Right forelimb (tissue), 1 donor: Measurements from ENCODE around the gene S1PR2.
A peak's percentile ranks its signal among the peaks of the same experiment; 100 is the strongest.
"Not testable (repeated sequence)": the region's sequence is repeated elsewhere in the genome, so short reads cannot be mapped to it uniquely, and the experiment has no call there.

Source experiments
- DNase-seq: peaks from one replicate; pipeline ENCODE4 v3.0.0-alpha.2; 2018

The S1PR2 gene

DNA sequence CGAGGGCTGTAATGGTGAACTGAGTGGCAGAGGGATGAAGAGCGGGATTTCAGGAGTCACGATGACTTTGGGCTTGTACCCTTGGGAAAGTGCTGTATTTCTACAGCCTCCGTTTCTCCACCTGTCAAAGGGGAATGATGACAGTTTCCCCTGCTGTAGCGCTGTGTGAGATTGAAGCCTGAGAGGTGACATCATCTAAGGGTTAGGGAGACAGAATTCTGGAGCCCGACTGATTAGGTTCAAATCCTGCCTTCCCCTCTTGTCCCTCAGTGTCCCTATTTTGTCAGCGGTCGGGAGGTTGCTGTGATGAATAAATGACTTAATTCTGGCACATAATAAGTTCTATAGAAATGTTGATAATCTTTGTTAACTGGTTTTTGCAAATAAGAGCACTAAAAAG, 21.6 kb upstream of the S1PR2 start:
- DNase-seq: no peak

DNA sequence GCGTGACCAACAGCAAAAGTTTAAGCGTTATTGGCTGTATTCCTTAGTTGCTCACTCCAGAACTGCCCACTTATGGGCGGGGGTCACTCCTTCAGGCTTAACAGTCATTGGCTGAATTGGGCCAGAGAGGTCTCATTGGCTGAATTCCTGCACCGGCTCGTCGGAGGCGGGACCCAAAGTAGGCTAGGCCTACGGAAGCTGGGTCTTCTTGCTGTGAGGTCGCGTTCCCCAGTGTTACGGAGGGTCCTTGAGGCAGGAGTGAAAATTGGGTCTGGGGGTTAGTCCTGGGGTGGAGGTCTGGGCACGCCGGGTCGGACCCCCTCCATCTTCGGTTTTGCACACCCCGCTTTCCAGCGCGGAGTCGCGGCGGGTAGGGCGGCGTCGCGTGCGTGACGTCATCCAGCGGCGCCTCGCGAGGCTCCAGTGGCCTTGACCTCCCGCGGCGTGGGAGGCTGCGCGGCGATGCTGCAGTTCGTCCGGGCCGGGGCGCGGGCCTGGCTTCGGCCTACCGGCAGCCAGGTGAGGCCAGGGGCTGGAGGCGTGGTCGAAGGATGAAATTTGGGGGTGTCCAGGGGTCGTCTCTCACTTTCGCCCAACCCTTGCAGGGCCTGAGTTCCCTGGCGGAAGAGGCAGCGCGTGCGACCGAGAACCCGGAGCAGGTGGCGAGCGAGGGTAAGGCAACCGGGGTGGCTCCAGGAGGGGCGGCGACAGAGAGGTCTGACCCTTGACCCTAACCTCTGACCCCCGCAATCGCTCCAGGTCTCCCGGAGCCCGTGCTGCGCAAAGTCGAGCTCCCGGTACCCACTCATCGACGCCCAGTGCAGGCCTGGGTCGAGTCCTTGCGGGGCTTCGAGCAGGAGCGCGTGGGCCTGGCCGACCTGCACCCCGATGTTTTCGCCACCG, 20.9 kb upstream of the S1PR2 start, which contains the start of gene MRPL4:
Gene MRPL4 (plus strand): TSS at position 423 of the 903 bp plus-strand sequence. CDS start 40 bp downstream, at position 463.
- DNase-seq: peak; percentile 96

DNA sequence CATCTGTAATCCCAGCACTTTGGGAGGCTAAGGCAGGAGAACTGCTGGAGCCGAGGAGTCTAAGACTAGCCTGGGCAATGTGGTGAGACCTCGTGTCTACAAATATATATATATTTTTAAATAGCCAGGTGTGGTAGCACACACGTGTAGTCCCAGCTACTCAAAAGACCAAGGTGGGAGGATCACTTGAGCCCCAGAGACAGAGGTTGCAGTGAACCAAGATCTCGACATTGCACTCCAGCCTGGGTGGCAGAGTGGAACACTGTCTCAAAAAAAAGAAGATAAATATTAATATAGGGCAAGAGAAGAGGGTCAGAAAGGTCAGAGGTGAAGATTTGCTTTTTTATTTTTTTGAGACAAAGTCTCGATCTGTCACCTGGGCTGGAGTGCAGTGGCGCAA, 15.4 kb upstream of the S1PR2 start:
- no peak for DNase-seq

DNA sequence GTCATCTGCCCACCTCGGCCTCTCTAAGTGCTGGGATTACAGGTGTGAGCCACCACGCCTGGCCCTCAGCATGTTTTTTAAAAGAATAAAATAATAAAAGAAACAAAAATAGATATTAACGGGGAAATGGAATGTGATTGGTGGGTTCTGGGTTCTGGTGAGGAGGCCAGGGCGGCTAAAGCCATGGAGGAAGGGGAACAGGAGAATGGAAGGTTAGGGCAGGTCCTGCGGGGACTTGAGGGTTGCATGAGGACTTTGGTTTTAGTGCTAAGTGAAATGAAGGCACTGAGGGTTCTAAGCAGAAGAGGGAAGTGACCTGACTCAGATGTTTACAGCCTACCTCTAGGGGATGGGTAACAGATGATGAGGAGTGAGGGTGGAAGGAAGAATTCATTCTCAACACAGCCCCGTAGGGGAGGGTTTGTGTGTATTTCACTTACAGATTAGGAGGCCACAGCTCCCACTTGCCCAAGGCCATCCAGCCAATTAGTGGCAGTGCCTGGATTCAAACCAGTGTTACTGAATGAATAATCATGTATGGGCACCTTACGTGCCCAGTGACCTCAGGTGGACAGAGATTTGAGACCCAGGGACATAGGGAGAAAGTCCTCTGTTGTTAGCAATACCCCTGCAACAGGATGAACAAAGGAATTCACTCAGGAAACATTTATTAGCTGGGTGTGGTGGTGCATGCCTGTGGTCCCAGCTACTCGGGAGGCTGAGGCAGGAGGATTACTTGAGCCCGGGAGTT, 14.2 kb upstream of the S1PR2 start:
- DNase-seq: no peak

DNA sequence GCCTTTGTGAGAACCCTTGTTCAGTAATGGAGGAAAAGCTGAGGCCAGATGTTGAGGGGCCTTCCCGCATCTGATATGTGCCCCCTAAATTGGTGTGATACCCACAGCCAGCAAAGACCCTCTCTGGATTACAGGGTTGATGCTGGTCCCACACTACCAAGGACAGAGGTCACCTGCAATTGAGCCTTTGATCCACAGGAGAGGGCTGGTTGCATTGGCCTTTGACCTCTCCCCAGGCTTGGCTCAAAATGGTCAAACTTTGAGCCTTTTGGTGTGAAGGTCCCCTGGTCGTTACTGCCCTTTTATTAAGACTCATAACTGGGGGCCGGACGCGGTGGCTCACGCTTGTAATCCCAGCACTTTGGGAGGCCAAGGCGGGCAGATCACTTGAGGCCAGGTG, 12.5 kb upstream of the S1PR2 start:
- DNase-seq: no peak

DNA sequence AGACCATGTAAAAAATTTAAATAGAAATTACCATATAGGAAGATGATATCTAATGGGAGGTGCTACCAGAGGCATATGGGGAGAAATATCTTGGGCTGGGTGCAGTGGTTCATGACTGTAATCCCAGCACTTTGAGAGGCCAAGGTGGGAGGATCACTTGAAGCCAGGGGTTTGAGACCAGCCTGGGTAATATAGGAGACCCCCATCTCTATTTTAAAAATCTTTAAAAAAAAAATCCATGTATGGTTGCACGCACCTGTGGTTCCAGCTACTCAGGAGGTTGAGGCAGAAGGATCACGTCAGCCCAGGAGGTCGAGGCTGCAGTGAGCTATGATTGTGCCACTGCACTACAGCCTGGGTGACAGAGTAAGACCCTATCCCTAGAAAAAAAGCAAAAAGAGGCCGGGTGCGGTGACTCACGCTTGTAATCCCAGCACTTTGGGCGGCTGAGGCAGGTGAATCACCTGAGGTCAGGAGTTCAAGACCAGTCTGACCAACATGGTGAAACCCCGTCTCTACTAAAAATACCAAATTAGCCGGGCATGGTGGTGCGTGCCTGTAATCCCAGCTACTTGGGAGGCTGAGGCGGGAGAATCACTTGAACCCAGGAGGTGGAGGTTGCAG, 10.8 kb upstream of the S1PR2 start:
- DNase-seq: not testable (repeated sequence)

DNA sequence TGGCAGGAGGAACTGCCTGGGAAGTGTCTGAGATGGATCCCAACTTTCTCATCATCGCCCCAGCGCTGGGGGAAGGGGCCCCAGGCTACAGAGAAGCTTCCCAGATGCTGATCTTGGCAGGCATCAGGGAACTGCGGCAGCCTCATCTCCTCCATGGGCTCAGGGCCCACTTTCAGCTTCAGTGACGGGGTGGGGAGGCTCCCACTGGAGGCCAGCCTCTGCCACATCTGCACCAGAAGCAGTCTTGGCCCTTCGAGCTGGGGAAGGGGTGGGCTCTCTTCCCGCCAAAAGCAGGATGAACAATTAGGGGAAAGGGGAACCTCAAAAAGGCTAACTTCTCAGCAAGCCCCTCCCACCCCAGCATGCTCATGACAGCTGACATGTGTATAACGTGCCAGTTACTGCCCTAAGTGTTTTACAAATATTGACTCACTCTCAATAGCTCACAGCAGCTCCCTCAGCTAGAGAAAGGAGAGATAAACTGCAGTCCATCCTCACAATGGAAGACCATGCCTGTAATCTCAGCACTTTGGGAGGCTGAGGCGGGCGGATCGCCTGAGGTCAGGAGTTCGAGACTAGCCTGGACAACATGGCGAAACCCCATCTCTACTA, 7.1 kb upstream of the S1PR2 start:
- peak; percentile 90 for DNase-seq

DNA sequence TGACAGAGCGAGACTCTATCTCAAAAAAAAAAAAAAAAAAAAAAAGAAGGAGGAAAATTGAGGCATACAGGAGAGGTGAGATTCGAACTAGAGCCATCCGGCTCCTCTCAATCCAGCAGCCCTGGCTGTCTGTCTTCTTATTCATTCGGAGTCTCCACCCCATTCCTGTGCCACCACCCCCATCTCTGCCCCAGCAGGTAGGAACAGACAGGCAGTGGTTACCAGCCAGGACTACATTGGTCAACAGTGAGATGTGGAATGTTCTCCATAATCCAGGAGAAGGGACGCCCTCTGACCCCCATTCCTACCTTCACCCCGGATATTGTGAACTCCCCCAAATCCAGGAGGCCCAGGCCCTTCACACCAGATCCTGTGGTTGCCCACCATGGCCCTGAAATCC, 6.6 kb upstream of the S1PR2 start:
- DNase-seq: no peak

DNA sequence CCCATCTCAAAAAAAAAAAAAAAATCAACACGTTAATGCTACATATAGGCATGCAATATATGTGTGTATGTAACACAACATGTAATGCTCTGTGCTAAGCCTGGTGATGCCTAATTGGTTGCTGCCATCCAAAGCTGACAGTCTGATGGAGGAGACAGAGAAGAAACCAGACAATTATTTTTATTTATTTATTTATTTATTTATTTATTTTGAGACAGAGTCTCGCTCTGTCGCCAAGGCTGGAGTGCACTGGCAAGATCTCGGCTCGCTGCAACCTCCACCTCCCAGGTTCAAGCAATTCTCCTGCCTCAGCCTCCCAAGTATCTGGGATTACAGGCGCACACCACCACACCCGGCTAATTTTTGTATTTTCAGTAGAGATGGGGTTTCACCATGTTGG, 4.3 kb upstream of the S1PR2 start:
- not testable (repeated sequence) for DNase-seq

DNA sequence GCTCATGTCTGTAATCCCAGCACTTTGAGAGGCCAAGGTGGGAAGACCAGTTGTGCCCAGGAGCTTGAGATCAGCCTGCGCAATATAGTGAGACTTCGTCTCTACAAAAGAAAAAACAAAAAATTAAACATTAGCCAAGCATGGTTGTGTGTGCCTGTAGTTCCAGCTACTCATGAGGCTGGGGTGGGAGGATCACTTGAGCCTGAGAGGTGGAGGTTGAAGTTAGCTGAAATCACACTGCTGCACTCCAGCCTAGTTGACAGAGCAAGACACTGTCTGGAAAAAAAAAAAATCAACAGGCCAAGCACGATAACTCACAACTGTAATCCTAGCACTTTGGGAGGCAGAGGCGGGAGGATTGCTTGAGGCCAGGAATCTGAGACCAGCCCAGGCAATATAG, 3.9 kb upstream of the S1PR2 start:
- DNase-seq: no peak

DNA sequence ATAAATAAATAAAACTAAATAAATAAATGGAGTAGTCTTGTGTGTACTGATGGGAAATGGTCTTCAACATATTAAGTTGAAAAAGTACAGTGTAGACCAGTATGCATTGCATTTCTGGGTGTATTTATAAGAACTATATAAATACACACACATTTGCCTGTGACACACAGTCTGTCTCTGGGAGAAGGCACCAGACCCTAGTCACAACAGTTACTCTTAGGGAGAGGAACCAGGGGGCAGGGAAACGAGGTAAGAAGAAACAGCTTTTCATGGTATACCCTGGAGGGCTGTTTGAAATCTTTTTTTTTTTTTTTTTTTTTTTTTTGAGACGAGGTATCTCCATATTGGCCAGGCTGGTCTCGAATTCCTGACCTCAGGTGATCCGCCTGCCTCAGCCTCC, 2.8 kb upstream of the S1PR2 start:
- no peak for DNase-seq

DNA sequence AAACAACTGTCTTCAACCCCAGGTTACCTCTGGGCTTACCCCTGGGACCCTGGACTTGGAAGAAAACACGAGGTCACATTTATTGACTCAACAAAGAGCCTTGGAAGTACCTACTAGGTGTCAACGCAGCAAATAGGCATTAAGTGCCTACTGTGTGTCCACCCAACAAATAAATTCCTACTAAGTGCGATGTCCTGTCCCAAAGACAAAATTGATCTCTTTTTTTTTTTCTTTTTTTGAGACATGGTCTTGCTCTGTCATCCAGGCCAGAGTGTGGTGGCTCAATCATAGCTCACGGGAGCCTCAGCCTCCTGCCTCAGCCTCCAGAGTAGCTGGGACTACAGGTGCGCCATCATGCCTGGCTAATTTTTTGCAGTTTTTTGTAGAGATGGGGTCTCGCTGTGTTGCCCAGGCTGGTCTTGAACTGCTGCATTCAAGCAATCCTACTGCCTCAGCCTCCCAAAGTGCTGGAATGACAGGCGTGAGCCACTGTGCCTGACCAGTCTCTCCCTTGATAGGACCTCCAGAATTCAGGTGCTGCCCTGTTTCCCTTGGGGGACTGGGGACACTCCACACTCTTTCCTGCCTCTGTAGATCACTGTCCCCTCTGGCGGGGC, 589 bp upstream of the S1PR2 start:
- DNase-seq: no peak

DNA sequence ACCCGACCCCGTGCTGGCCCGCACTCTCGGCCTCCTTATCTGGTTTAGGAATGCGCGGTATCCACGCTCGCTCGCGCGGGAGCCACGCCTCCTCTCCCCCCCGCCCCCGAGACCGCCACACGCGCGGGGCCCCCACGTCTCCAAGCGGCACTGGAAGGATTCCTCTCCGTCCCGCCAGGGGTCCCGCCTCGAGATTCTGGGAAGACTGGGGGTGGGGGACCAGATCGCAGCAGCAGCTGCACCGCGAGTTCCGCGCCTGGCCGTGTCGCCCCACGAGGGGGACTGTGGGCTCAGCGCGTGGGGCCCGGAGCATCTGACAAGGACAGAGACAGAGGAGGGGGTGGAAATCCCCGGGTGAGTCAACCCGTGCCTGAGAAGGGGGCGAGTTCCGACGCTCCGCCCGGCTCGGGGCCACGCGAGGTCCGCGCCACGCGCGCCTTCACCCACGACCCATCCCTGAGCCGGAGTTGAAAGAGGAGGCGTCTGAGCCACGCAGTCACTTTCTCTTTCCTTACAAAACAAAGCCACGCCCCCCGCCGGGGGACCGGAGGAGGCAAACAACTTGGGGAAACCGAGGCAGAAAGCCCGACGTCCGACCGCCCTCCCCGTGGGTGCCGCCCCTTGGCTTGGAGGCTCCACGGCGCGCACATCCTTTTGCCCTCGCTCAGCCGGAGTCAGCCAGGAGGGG, 814 bp downstream of the S1PR2 start:
- DNase-seq: peak; percentile 74

DNA sequence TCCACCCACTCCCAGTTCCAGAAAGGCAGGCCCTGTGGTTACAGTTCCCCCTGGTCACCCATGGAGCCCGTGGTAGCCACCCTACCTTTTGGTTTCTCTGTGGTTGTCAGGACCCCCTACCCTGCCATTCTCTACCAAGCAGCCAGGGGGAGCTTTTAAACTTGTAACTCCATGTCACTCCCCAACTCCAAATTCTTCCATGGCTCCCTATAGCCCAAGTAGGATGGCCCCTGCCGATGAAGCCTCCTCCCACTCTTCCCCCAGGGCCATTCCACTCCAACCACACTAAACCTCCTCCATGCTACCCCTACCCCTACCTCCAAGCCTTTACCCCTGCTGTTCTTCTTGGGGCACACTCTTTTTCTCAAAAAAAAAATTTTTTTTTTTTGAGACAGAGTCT, 2.2 kb downstream of the S1PR2 start:
- DNase-seq: no peak

DNA sequence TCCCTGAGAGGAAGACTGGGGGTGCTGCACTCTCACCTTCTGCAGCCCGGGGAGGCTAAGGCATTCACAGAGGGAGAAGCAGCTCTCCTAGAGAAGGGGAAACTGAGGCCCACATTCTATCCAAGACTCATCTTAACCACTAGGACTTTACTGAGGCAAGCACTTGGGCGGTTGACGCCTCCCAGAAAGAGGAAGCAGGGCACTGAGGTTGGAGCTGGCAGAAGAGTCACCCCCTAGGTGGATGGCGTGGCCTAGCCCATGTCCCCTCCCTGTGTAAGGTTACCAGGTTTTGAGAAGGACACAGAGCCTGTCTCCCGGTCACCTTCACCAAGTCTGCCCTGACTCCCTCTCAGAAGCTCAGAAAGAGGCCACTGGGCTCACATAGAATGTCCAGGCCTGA, 2.7 kb downstream of the S1PR2 start:
- DNase-seq: no peak

DNA sequence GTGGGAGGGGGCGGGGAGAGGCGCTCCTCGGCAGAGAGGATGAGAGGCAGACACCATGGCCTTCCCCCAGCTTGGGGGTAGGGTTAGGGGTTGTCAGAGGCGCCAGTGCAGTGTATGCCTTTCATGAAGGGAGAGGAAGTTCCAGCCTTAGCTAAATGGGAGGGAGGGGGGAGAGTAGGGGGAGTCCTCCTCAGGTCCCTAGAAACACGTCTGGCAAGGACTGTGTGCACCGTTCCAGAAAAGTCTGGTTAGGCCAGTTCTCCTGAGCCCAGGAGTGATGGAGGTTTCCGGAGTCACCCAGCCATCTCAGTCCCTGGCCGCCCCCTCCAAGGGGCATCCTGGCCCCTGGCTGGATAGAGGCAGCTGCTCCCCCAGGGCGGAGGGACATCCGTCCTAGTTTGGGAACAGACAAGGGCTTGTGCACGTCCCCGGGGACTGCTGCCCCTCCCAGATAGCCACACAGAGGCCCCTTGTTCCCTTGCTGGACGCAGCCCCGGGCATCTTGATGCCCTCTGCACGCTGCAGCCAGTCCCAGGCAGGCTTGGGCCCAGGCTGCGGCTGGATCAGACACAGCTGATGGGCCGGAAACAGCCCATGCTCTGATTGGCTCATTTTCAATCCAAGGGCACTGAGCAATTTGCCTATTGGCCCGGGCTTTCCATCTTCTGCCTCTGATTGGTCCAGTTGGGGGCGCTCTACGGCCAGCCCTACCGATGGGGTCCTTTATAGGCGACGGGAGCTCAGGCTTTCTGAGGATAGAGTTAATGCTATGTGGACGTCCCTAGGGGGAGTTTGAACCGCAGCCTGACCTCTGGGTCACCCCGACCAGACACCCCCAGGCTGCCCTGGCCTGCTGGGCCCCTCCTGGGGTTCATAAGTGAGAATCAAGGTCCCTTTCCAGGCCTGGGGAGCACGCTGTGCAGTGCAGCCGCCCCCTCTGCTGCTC, 3.8 kb downstream of the S1PR2 start:
- DNase-seq: no peak

DNA sequence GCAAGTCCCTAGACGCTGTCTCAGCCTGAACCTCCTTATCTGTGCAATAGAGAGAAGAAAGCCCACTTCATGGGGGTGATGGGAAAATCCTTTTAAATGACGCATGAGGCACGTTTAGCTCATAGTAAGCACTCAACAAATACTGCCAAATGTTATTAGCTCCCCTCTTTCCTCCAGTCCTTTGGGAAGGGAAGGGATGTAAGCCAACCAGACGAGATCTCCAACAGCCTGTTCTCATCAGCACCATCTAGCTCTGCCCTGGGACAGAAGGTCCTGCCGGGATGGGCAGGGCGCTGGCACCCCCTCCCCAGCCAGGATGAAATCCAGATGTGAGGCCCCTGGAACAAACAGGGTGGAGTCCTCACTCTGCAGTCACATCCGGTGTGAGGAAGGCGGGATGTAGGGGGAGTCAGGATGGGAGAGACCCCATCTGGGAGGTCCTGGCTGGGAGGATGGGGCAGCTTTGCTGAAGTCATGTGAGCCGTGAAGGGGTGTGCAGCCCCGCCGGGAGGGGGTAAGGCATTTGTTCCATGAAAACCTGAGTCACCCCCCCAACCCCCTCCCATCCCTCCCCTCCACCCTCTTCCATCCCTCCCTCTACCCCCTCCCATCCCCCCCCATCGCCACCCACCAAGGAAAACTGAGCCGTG, 4.6 kb downstream of the S1PR2 start:
- peak; percentile 93 for DNase-seq

DNA sequence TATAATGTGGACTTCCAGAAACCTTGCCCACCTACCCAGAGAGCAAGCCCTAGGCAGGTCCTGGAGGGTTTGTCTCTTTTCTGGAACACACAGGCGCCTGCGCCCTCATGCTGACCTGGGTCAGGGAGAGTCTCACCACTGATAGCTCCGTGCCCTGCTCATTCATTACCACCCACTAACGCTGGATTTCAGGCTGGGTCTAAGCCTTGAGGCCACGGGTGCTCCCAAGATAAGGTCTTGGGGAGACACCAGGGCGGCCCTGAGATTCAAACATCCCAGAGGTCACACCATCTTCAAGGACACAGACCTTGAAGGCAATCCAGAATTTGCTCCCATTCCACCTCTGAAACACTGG, 5.1 kb downstream of the S1PR2 start:
- no peak for DNase-seq

DNA sequence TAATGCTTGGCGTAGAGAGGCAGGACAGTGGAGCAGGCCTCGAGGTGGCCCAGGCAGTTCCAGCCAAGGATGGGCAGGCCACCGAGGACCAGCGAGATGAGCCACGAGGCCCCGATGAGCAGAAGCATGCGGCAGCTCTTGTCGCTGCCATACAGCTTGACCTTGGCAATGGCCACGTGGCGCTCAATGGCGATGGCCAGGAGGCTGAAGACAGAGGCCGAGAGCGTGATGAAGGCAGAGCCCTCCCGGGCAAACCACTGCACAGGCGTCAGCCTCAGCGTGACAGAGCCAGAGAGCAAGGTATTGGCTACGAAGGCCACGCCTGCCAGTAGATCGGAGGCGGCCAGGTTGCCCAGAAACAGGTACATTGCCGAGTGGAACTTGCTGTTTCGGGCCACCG, 6.8 kb downstream of the S1PR2 start:
- DNase-seq: no peak

DNA sequence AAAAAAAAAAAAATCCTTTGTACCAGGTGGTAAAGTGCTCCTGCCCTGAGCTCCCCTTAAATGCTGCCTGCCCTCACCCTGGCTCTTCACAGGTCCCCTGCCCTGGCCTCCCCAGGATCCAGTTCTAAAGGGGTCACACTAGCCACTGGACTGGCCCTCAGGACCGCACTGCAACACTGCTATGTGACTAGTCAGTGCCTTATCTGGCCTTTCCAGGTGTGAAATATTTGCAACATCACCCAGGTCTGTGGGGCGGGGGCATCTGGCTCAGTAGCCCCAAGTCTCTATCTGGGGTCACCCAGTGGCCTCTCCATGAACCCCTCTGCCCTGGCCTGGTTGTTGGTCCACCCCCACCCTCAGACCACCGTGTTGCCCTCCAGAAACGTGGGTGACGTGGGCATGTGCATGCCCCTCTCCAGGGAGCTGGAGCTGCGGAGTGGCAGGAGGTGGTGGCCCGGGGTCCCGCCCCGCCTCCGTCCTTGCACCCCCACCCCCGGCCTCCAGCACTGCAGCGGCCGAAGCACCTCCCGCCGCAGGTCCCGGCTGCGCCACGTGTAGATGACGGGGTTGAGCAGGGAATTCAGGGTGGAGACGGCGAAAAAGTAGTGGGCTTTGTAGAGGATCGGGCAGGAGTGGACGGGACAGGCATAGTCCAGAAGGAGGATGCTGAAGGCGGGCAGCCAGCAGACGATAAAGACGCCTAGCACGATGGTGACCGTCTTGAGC, 7.5 kb downstream of the S1PR2 start:
- no peak for DNase-seq
